SK-N-SH (cell line): Measurements from ENCODE around the gene SPDEF. TPM values are rescaled to one million over a fixed set of nuclear protein-coding genes. Genes with fewer than 3 reads are reported as not detected.

ENCODE experiments used
- CTCF ChIA-PET: fragments of 300-600, 350-600 bp; formaldehyde crosslinking; extraction: SDS; loops from one replicate; lab custom pipeline; 2021; lab: Yijun Ruan, JAX
- POLR2A ChIA-PET: fragments of 350-600 bp; sonication (Branson Sonifier 250); formaldehyde crosslinking; extraction: SDS; loops from one replicate; lab custom pipeline; 2020; ENCODE audit warnings: antibody characterized with exemption, inconsistent platforms; lab: Yijun Ruan, JAX
- DNase-seq: peaks from one replicate; pipeline ENCODE4 v3.0.0; 2012
- H2AFZ ChIP-seq: fragments of 200-600 bp; sonication (generic); 2 replicates; pipeline ENCODE4 v1.8.1; 2016; ENCODE audit warnings: antibody characterized with exemption, mild to moderate bottlenecking, low read depth
- H3F3A ChIP-seq: fragments of 200-600 bp; sonication (generic); replicated peaks from 2 replicates; pipeline ENCODE3; 2016; ENCODE audit warnings: antibody characterized with exemption, mild to moderate bottlenecking; ENCODE audit not compliant: insufficient read depth
- H3K27ac ChIP-seq, 2 experiments: fragments of 200-500 bp in 1 of 2; fragments of 200-600 bp in 1 of 2; sonication (Bioruptor generic) in 1 of 2; sonication (generic), shearing (Covaris generic) in 1 of 2; 2 replicates each; pipeline versions ENCODE4 v1.5.1 to v1.6.1; 2014 to 2016; ENCODE audit warnings: low read depth in 2 of 2, inconsistent platforms in 1 of 2, low read length in 1 of 2, mild to moderate bottlenecking in 1 of 2, mixed read lengths in 1 of 2
- H3K27me3 ChIP-seq: fragments of 200-600 bp; sonication (generic), shearing (Covaris generic); 2 replicates; pipeline ENCODE4 v1.6.1; 2016; ENCODE audit warnings: mixed run types; ENCODE audit not compliant: insufficient read depth
- H3K36me3 ChIP-seq, 2 experiments: fragments of 200-500 bp in 1 of 2; fragments of 200-600 bp in 1 of 2; sonication (Bioruptor generic) in 1 of 2; sonication (generic) in 1 of 2; replicated peaks in 1 of 2; 2 replicates each; pipeline versions ENCODE3 to v1.5.1; 2014 to 2016; ENCODE audit warnings: low read length in 1 of 2, mild to moderate bottlenecking in 1 of 2; ENCODE audit not compliant: insufficient read depth in 2 of 2, control insufficient read depth in 1 of 2
- H3K4me1 ChIP-seq, 2 experiments: fragments of 200-500 bp in 1 of 2; fragments of 200-600 bp in 1 of 2; sonication (Bioruptor generic) in 1 of 2; sonication (generic), shearing (Covaris generic) in 1 of 2; 2 replicates each; pipeline versions ENCODE4 v1.5.1 to v1.6.1; 2014 to 2016; ENCODE audit warnings: low read depth in 1 of 2, low read length in 1 of 2, mixed run types in 1 of 2; ENCODE audit not compliant: insufficient read depth in 2 of 2, control insufficient read depth in 1 of 2
- H3K4me2 ChIP-seq: fragments of 200-600 bp; sonication (generic), shearing (Covaris generic); 2 replicates; pipeline ENCODE4 v1.6.1; 2017; ENCODE audit warnings: mixed run types
- H3K4me3 ChIP-seq, 2 experiments: fragments of 200-500 bp in 1 of 2; fragments of 200-600 bp in 1 of 2; sonication (Bioruptor generic) in 1 of 2; sonication (generic), shearing (Covaris generic) in 1 of 2; 2 replicates each; pipeline versions ENCODE4 v1.5.1 to v1.8.1; 2014 to 2016; ENCODE audit warnings: low read depth in 2 of 2, inconsistent platforms in 1 of 2, low read length in 1 of 2, mild to moderate bottlenecking in 1 of 2, mixed read lengths in 1 of 2, moderate library complexity in 1 of 2
- H3K79me2 ChIP-seq: fragments of 200-600 bp; sonication (generic); 2 replicates; pipeline ENCODE4 v1.8.1; 2017; ENCODE audit warnings: mild to moderate bottlenecking; ENCODE audit not compliant: insufficient read depth
- H3K9ac ChIP-seq: fragments of 200-600 bp; sonication (generic); 2 replicates; pipeline ENCODE4 v1.6.1; 2017; ENCODE audit warnings: mixed run types
- H3K9me2 ChIP-seq: fragments of 200-600 bp; sonication (generic); 2 replicates; pipeline ENCODE4 v1.6.1; 2017; ENCODE audit warnings: mixed run types
- H3K9me3 ChIP-seq: fragments of 200-600 bp; sonication (generic); 2 replicates; pipeline ENCODE4 v1.6.1; 2017; ENCODE audit warnings: mixed run types, mild to moderate bottlenecking, moderate library complexity
- H4K20me1 ChIP-seq: fragments of 200-600 bp; sonication (generic); 2 replicates; pipeline ENCODE4 v1.6.1; 2017; ENCODE audit warnings: mild to moderate bottlenecking, mixed run types; ENCODE audit not compliant: insufficient read depth
- CHD2 ChIP-seq: fragments of 150-350 bp; IDR thresholded peaks from 2 replicates; pipeline ENCODE4 v1.6.1; 2018; ENCODE audit warnings: low read length; ENCODE audit not compliant: partially characterized antibody
- EP300 ChIP-seq, 2 experiments: IDR thresholded peaks; 2 replicates each; pipeline versions ENCODE4 v1.4.0 to v1.6.1; 2012; ENCODE audit warnings: borderline replicate concordance in 1 of 2, low read depth in 1 of 2, low read length in 1 of 2
- FOXM1 ChIP-seq: IDR thresholded peaks from 2 replicates; pipeline ENCODE4 v1.4.0; 2012; ENCODE audit warnings: low read depth, mild to moderate bottlenecking
- GABPA ChIP-seq: IDR thresholded peaks from 2 replicates; pipeline ENCODE4 v1.4.0; 2012; ENCODE audit warnings: low read depth, mild to moderate bottlenecking
- IRF3 ChIP-seq: fragments of 150-350 bp; IDR thresholded peaks from 2 replicates; pipeline ENCODE4 v1.6.1; 2016; ENCODE audit warnings: mild to moderate bottlenecking, low read depth, low read length
- MAX ChIP-seq: IDR thresholded peaks from 2 replicates; pipeline ENCODE4 v1.4.0; 2012; ENCODE audit warnings: low read depth
- MEF2A ChIP-seq: IDR thresholded peaks from 2 replicates; pipeline ENCODE4 v1.4.0; 2012; ENCODE audit warnings: low read depth, borderline replicate concordance
- MXI1 ChIP-seq: IDR thresholded peaks from 2 replicates; pipeline ENCODE4 v1.6.1; 2012; ENCODE audit warnings: mild to moderate bottlenecking, low read depth, low read length, improper control_type of control experiment
- NRF1 ChIP-seq: IDR thresholded peaks from 2 replicates; pipeline ENCODE4 v1.6.1; 2012; ENCODE audit warnings: low read depth, mild to moderate bottlenecking, low read length
- PBX3 ChIP-seq: IDR thresholded peaks from 2 replicates; pipeline ENCODE4; 2012
- POLR2AphosphoS5 ChIP-seq: IDR thresholded peaks from 2 replicates; pipeline ENCODE4 v1.6.1; 2012; ENCODE audit warnings: low read depth, low read length
- RAD21 ChIP-seq: IDR thresholded peaks from 2 replicates; pipeline ENCODE4 v1.6.1; 2012; ENCODE audit warnings: mild to moderate bottlenecking, low read length
- RXRA ChIP-seq: IDR thresholded peaks from 2 replicates; pipeline ENCODE4 v1.4.0; 2012; ENCODE audit warnings: low read depth, mild to moderate bottlenecking, borderline replicate concordance
- SMC3 ChIP-seq: IDR thresholded peaks from 2 replicates; pipeline ENCODE4 v1.6.1; 2012; ENCODE audit warnings: low read depth, low read length, improper control_type of control experiment
- TAF1 ChIP-seq: IDR thresholded peaks from 2 replicates; pipeline ENCODE4 v1.6.1; 2012; ENCODE audit warnings: low read depth, mild to moderate bottlenecking, low read length, moderate library complexity, borderline replicate concordance
- TCF12 ChIP-seq: IDR thresholded peaks from 2 replicates; pipeline ENCODE4 v1.4.0; 2012
- USF1 ChIP-seq: IDR thresholded peaks from 2 replicates; pipeline ENCODE4 v1.4.0; 2012; ENCODE audit warnings: low read depth, borderline replicate concordance
- YY1 ChIP-seq: IDR thresholded peaks from 2 replicates; pipeline ENCODE4 v1.4.0; 2012; ENCODE audit warnings: low read depth, mild to moderate bottlenecking
- WGBS: methylation state at CpG from one replicate; pipeline ENCODE4 v1.1.6; 2017; ENCODE audit warnings: low lambda C conversion rate; 5-methylcytosine and 5-hydroxymethylcytosine counted together
- polyA plus RNA-seq, 3 experiments: library from polyadenylated mRNA; depleted of rRNA; stranded (reverse); fragments of >200 nt; gene quantifications; 2 replicates each; pipeline ENCODE4 v1.2.3, GENCODE V29; 2012

The SPDEF gene
- polyA plus RNA-seq, 1 of the 3 experiments (the other 2 are of a cell fraction) = 0.10 TPM

- Histone ChIP-seq H3K27me3 (no peaks in the 10 kb centered on the region), H3K36me3 (peaks cover 0 to 5% of the 10 kb centered on the region in 2 experiments), H3K4me3 (no peak overlapping the region), H3K9me2 (no peaks in the 10 kb centered on the region), H3K4me1 (peaks cover 3 to 13% of the 10 kb centered on the region in 2 experiments; a peak in 1 of 4 replicates), H3K9ac (no peak overlapping the region), H3K9me3 (no peaks in the 10 kb centered on the region), H3K27ac (no peak overlapping the region), H3F3A (peaks cover 8% of the 10 kb centered on the region), H3K79me2 (peaks cover 74% of the 10 kb centered on the region), H2AFZ (no peak overlapping the region), H3K4me2 (no peak overlapping the region), H4K20me1 (peaks cover 72% of the 10 kb centered on the region)
- POLR2A ChIA-PET = no interaction called here
- CTCF ChIA-PET = interaction anchor here (0.7 to 4.8 kb wide), 3 partner anchors 13 to 67 kb away, joined by 3 to 37 read pairs (median 6); no protein-coding TSS in a partner anchor
- WGBS = 71% methylated on average over 1 of the region's 1 CpG
- DNase-seq = no peak
- TF ChIP-seq USF1 (no peak), SMC3 (no peak), GABPA (no peak), NRF1 (no peak), CHD2 (no peak), MXI1 (no peak), TCF12 (no peak), EP300 (IDR thresholded peaks at IDR 0.05; ENCODE audit: borderline replicate concordance in 1 of 2, low read depth in 1 of 2, low read length in 1 of 2) (no peak), PBX3 (no peak), FOXM1 (no peak), MAX (no peak), IRF3 (no peak), YY1 (no peak), POLR2AphosphoS5 (no peak), TAF1 (no peak), RXRA (no peak), MEF2A (no peak), RAD21 (no peak)
Measured at GRCh38 chr6:34596798-34597197, 40.7 kb upstream of the SPDEF start.
